HL-60 (cell line): ENCODE measurements around the gene NAA60.

Experiments
- CTCF ChIP-seq: IDR thresholded peaks from one replicate; pipeline ENCODE4 v1.5.1; 2011; ENCODE audit warnings: low read length, control low read depth, inconsistent platforms; ENCODE audit not compliant: insufficient read depth
- POLR2AphosphoS5 ChIP-seq: IDR thresholded peaks from 2 replicates; pipeline ENCODE4 v1.6.1; 2012; ENCODE audit warnings: low read depth
- REST ChIP-seq: IDR thresholded peaks from 2 replicates; pipeline ENCODE4 v1.6.1; 2012; ENCODE audit warnings: low read depth; ENCODE audit not compliant: insufficient replicate concordance

- TF ChIP-seq POLR2AphosphoS5: no peak
- no peak for TF ChIP-seq REST
- TF ChIP-seq CTCF: no peak
These were observed 65.3 kb downstream of the NAA60 start for GRCh38 chr16:3508736-3509135.
